Measurements from ENCODE around the gene TPD52L1.

Gene TPD52L1

DNA sequence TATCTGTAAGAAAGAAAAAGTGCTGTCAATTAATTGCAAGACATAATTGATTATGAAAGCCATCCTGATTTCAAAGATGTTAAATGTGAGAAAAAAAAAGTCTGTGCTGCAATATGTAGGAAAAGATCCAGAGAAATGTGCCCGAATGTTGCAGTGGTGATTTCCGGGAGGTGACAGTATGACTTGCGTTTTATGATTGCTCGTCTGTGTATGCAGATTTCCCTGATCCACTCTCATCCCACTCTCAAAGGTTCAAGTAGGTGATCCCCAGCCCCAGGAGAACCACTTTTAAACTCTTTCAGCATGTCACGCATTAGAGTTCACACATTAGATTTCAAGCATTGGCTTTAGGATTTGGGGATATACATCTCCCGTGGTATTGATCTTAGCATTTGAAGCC, 57.8 kb downstream of the TPD52L1 start:
- DNase-seq (ENCODE audit: low read depth), result no peak

DNA sequence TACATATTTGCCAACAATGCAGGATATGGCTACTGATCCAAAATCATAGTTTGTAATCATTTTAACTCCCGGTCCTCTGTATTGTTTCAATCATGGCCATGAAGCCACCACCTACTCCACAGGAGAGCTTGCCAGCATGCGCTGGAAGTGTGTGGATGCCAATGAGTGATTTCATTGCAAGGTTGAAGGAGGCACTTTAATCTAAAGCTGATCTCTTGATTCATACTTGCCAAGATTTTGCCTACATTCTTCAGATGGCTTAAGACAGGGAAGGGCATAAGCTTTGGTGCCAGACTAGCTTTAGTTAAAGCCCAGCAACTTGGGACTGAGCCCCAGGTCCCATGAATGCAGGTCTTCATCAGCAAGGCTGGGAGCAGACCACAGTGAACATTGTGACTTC, 58.8 kb downstream of the TPD52L1 start:
- DNase-seq (ENCODE audit: low read depth), result no peak

DNA sequence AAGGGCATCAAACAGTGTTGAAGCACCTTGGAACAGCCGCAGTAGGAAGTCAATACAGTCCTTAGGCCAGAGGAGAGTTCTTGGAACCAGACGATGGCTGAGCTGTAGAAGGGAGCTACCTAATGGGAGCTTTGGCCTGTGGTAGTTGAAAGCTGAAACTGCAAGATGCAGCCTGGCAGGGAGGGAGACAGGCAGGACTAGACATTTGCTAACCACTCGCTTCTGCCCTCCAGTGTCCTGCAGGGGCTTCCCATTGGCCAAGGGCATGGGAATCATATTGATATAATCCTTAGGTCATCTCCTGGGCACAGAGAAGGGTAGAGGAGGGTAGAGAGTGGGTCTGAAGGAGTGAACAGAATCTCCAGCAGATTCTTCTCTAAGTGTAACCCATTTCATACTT, 60.4 kb downstream of the TPD52L1 start:
- no peak for DNase-seq (ENCODE audit: low read depth)

DNA sequence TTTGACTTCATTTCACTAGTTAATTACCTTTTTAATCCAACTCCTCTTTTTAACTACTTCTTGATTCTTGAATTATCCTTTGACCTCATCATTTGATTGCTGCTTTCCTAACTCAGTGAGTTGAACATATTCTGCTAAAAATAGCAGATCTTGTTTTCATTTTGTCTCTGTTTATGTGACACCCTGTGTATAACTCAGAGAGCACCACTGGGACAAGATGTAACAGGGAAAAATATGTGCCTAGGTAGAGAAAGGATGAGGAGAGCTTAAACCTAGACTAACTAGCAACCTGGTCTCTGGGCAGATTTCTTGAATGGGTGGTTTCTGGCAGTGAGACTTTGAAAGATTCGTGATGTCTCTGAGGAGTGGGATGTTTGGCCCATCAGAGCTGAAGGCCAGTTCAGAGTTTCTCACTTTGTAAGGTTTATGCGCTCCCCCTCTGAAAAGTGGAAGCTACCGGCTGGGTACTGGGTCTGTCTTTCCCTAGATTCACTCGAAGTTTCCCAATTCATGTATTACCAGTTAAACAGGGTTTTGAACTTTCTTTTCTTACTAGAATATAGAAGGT, 61.8 kb downstream of the TPD52L1 start:
- no peak for DNase-seq (ENCODE audit: low read depth)

DNA sequence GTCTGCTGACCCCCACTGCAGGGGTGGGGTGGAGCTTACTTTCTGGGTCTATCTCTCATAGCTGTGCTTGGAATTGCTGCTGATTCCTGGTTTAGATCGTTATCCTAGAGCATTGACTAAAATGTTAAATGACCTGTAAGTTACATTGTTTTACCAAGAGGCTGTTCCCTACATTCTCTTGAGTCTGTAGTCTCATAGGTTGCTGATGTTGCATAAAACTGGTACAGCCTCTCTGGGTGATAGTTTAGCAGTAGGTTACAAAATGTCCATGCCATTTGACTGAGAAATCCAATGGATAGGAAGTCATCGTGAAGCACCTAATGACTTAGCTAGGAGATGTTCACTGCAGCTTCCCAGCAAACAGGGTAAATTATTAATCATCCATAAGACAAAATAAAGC, 62.4 kb downstream of the TPD52L1 start:
- no peak for DNase-seq (ENCODE audit: low read depth)

DNA sequence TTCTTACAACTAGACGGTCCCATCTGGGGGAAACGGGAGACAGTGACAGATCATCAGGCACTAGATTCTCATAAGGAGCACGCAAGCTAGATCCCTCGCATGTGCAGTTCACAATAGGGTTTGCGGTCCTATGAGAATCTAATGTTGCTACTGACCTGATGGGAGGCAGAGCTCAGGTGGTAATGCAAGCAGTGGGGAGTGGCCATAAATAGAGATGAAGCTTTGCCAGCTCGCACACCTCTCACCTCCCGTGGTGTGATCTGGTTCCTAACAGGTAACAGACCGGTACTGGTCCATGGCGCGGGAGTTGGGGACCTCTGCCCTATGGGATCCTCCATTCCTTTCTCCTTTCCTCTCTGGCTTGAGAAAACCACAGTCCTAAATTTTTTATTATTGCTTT, 63.8 kb downstream of the TPD52L1 start:
- DNase-seq (ENCODE audit: low read depth), result no peak

DNA sequence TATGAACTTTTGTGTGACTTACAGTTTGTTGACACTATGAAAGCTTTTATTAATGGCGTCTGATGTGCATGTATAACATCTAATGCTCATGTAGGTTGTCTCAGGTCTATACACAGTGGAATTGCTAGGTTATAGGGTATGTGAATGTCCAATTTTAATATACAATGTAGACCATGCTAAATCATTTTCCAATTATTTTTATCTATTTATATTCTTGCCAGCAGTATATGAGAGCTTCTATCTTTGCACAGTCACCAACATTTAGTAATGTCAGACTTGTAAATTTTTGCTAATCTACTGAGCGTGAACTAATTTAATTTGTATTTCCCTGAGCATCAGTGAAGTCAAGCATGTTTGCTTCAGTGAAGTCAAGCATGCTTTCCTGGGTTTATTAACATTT, 64.4 kb downstream of the TPD52L1 start:
- DNase-seq (ENCODE audit: low read depth), result no peak

DNA sequence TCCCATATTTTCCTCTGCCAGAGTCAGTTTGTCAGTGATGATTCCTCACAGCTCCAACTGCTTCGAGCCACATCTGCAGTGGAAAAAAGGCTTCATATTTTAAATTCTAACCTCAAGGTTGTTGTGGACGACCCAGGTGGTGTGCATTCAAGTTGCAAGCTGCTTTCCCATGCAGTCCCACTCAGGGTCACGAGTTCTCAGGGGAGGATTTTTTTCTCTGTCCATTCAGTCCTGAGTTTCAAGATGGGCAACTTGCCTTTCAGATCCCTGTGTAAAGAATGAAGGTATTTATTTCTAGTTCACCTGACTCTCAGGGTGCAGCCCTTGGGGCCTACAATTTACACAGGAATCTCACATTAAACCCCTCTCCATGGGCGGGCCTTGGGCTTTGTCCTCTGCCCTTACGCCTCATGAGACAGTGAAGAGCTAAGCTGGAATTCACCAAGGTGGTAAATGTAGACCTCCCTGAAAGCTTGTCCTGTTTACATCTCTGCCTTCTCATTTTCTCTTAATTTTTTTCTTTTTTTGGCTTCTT, 65.9 kb downstream of the TPD52L1 start:
- DNase-seq (ENCODE audit: low read depth), result no peak

DNA sequence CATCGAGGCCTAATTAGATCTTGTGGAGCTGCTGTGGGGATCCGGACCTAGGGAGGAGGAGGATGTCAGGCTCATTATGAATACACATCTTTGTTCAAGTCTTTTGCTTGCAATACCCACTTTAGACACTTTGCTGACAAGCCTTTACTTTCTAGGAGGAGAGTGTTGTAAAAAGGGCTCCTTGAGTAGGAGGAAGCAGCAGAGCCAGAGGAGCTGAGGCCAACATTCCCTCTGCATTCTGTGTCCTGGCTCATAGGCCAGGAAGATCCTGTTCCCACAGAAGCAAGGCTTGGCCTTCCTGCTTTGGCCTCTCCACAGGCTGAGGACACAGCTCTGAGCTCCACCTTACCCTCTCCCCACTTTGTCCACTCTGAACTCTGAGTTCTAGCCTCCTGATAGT, 67.1 kb downstream of the TPD52L1 start:
- DNase-seq (ENCODE audit: low read depth), result no peak

DNA sequence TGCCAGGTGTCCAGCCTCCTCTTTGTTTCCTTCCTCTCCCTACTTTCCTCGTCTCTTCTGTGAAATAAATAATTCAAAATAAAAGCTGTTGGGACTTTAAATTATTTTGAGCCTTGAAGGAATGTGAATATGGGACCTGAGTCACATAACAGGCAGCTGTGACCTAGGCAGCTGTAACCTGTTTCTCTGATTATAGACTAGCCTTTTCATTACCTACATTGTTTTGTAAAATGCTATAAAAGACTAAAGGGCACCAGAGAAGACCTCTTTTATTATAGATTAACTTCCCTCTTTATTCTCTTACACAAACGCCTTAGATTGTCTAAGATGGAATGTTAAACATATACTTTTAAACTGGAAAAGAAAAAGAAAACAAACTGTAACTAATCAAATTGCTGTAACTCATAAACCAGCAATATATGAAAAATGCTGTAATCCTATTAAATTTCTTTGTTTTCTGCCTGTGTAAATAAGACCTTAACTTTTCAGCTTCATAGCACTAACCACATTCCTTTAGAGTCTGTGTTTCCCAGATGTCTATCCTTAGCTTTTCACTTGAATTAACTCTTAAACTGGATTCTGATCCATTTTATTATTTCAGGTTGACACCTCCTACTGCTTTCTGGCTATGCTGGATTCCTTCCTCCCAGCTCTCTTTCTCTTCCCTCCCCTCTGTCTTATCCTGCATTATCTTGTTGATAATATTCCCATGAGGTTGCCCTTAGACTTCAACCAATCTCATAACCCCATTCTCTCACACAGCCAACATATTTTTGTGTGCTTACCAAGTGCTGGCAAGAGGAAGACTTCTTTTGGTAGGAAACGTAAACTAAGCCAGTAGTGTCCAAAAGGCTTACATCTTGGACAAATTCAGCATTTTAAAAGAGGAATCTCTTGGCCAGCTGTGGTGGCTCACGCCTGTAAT, 69.2 kb downstream of the TPD52L1 start:
- no peak for DNase-seq (ENCODE audit: low read depth)

DNA sequence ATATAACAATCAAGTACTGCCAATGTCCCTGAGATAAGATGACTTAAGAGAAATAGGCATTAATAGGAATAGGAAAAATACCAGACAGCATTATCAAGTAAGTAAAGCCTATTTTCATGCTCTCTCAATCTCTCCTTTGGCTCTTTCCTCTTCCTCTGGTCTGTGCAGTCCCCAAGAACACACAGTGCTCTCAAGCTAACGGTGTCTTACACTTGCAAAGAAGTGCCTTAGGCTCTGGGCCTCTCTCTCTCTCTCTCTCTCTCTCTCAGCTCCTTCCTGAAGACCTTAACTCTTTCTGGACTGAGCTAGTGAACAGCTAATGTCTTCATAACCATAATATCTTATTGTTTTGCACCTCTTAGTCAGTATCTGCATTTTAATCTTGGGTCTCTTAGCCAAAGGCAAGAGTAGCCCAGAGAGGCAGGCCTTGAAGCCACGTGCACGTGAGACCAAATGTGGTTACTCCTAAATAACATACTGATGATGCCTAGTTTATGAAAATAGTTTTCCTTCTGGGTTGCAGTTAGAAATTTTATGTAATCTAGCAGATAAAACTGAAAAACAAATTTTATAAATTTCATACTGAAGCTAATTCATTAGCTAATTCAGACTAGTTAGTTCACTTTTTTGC, 70.8 kb downstream of the TPD52L1 start:
- DNase-seq (ENCODE audit: low read depth), result no peak

DNA sequence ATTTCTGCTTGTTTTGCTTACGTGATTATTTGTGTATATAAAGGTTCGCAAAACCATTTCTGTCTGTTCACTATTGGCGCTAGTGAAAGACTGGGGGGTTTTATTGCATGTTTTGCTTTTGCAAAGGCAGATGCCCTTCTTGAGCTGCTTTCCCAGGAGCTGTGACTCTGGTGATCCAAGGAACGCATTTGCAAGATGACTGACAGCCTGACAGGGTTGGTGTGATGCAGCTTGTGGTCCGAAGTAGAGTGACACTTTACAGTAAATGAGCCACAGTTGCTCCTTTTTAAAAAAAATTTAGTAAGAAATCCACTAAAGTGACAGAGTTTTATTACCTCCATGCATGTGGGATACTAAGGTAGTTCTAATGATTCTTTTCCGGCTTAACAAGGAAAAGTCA, 73.7 kb downstream of the TPD52L1 start:
- DNase-seq (ENCODE audit: low read depth), result no peak

DNA sequence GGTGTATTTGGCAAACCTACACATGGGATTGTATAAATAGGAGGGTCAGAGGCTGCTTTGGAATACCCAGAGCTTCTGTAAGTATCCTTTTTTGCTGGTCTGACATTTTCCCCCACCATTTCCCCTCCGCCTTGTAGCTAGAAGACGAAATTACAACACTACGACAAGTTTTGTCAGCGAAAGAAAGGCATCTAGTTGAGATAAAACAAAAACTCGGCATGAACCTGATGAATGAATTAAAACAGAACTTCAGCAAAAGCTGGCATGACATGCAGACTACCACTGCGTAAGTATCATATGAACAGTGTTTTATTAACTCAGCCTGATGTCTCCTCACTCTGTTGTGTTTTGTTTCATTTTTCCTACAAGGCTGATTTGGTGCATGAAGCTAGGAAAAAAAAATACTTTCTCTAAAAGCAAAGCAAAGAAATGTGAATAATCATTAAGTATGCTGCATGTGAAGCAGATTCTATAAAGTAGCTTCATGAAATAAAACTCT, 75.5 kb downstream of the TPD52L1 start:
- DNase-seq (ENCODE audit: low read depth), result no peak

DNA sequence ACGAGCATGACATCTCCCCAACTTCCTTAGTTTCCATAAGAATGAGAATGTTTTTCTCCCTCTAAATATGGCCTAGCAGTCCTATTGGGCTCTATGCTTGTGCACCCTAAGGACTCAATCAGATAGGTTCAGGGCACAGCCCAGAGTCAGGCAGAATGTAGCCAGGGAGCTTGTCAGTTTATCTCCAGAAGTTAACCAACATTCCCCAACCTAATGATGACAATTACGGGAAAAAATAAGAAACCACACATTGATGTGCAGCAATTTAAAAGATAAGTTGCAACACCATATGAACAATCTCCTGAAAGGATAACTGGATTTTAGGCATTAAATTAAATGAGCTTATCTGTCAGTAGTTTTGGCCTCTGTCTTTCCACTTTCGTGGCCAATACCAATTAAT, 77.1 kb downstream of the TPD52L1 start:
- DNase-seq (ENCODE audit: low read depth), result no peak

DNA sequence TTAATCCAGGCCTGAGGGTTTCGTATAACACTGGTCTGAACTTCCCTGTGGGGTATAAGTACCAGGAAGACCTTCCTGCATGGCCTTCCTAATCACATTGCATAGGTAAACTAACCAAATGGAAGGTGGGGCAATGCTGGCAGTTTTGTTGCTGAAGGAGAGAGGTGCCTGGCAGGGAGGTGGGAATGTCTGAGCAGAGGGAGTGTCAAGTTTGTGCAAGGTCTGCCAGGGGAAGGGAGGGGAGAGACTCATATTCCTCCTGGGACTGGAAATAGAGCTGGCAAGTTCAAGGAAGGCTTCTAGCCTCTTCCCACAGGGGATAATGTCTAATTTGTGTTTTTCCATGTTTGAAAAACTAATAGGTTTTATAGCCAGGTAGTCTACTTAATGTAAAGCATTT, 77.6 kb downstream of the TPD52L1 start:
- no peak for DNase-seq (ENCODE audit: low read depth)

DNA sequence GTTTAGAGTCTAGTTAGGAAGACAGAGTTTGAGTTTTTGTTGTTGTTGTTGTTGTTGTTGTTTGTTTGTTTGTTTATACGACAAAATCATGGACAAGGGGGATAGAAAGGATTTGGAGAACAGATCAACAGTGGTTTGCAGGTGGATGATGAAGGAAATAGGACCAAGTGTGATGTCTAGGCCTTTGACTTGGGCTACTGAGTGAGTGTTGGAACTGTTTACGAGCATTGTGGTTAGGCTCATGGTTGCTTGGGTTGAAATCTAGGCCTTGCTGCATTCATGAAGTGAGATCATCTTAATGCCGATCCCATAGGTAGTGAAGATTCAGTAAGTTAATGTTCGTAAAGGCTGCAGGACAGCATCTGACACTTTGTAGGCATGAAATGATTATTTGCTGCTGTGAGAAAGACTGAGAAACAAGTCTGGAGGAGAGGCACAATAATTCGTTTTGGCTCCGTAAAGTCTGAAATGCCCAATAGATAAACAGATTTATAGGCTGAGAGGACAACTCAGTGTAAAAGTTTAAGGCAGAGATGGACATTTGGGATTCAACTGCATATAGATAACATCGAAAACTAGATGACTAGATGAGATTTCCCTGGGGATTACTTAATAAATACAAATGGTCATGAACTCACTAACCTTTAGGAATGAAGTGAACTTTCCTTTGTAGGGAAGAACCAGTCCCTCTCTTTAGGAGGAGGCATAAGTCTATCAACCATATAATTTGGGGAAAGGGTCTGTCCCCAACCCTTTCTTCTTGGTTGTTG, 78.2 kb downstream of the TPD52L1 start:
- no peak for DNase-seq (ENCODE audit: low read depth)

DNA sequence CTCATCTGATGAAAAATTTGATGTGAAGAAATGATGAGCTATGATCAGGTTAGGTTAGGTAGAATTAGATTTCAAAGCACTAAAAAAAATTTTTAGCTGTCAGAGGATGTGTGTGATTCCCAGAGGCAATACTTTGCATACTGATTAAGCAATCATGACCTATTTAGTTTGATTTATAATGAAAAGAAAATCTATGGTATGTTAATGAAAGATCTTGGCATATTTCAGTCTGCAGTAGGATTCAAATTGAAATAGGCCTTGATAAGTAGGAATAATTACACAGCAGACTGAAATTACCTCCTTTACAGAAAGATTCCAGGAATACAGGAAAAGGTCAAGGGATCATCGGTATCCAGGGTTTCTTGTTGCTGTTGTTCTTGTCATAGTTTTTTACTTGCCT, 78.9 kb downstream of the TPD52L1 start:
- no peak for DNase-seq (ENCODE audit: low read depth)

DNA sequence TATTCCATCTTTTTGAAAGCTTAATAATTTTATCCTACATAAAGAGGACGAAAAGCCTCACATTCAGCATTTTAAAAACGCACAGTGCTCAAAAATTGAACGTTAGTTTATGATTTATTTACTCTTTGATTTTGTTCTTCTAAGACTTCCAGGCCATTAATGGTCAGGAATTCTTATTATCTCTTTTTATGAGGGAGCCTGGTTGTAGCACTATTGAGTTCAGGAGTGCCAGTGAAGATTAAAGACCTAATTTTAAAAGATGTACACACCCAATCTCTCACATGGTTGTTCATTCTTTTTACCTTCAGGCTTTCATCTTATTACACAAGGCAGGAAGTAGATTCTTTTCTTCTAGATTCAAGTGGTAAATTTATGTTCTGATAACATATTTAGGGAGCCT, 79.6 kb downstream of the TPD52L1 start:
- DNase-seq (ENCODE audit: low read depth), result no peak

DNA sequence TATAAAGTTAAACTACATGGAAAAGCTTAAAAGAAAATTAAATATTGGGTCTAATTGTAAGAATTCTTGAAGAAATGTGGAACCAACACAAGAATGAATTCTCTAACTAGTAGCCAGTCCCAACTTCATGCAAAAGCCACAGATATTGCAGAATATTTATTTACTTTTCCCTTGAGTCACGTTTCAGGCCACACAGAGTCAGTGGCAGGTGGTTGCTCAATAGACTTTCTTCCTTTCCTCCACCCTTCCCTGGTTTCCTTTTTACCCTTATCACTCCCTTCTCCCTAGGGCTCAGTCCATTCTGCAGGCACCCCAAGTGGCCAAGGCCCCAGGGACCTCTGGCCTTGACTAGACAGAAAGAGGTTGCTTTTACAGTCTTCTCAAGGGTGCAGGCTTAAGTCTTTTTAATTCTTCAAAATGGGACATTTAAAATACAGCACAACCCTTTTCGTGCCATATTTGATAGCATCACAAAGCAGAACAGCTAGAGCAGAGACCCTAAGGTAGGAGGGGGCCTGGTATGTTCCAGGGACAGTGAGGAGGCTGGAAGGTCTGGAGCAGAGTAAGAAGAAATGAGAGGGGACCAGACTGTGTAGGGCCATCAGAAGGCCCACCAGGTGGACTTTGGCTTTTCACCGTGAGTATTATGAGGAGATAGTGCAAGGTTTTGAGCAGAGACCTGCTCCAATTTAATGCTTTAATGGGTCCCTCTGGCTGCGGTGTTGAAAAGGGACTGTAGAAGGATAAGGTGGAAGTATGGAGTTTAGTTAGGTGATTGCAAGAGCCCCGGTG, 83.2 kb downstream of the TPD52L1 start:
- DNase-seq (ENCODE audit: low read depth), result no peak

DNA sequence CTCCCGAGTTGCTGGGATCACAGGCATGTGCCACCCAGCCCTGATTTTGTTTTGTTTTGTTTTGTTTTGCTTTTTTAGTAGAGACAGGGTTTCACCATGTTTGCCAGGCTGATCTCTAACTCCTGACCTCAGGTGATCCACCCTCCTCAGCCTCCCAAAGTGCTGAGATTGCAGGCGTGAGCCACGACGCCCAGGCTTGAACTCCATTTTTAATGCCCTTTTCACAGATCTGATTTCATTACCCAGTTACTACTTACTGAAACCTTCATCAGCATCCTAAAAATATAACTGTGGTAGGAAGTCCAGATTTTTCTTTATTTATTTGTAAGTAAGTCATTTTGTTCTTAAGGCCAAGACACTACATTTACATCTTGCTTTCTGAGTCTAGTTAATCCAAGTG, 84.2 kb downstream of the TPD52L1 start:
- no peak for DNase-seq (ENCODE audit: low read depth)

DNA sequence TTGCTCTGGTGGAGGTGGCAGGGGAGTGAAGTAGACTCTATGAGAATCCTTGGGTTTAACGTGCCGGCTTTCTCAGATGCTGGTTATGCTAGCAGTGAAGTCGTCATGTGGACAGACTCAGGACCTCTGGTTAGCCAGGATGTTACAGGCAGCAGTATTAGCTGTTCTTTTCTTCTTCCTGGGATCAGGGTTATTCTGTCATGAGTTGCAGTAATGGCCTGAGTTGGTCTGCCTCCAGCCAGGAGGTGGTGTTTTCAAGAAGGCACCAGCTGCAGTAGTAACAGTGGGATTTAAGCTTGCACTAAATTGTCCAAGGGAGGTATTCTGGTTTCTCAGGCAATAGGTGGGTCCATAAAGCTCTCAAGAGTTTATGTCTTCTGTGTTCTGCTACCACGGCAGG, 91.5 kb downstream of the TPD52L1 start:
- DNase-seq (ENCODE audit: low read depth), result no peak

Measured in activated T-helper 9 cell treated with anti-CD3 and anti-CD28 coated beads, Interleukin-2, amount 50 U/mL, for 16 hours (primary cell).